ENCODE data around the gene C1orf105. TPM values are rescaled to one million over a fixed set of nuclear protein-coding genes. Genes with fewer than 3 reads are reported as not detected.

Gene C1orf105
- total and polyA plus RNA-seq, 2 of the 13 experiments (the other 11 are each of a cell fraction or from before 2014, with no cell fraction given) = 0.15 to 0.45 TPM

GRCh38 chr1:172449585-172450523, 29.4 kb downstream of the C1orf105 start (continued):
- TF ChIP-seq STAG1 (CRISPR knock-in tag; IDR thresholded peaks at IDR 0.05) (peak; percentile 84), ZMYM2 (CRISPR knock-in tag; IDR thresholded peaks at IDR 0.05) (0 out of 2 replicates have a peak, but pooled peaks have one; percentile 63), ARNTL (CRISPR knock-in tag; IDR thresholded peaks at IDR 0.05) (peak; percentile 47; the same call in 1 of the 2 replicates), SIX1 (CRISPR knock-in tag; IDR thresholded peaks at IDR 0.05; ENCODE audit: borderline replicate concordance) (no peak), MED1 (CRISPR knock-in tag; IDR thresholded peaks at IDR 0.05) (peak; percentile 14), TCF7L2 (IDR thresholded peaks at IDR 0.05; ENCODE audit: low read depth, low read length) (no peak), NRL (CRISPR knock-in tag; IDR thresholded peaks at IDR 0.05; ENCODE audit: borderline replicate concordance) (no peak), YY1 (IDR thresholded peaks at IDR 0.05; ENCODE audit: insufficient read depth, insufficient replicate concordance, low read depth, low read length) (peak; percentile 75), ERF (CRISPR knock-in tag; IDR thresholded peaks at IDR 0.05) (peak; percentile 64), ZNF777 (CRISPR knock-in tag; IDR thresholded peaks at IDR 0.05) (no peak), AHDC1 (CRISPR knock-in tag; IDR thresholded peaks at IDR 0.05; ENCODE audit: borderline replicate concordance) (no peak)
- TF ChIP-seq, protein P1, sequence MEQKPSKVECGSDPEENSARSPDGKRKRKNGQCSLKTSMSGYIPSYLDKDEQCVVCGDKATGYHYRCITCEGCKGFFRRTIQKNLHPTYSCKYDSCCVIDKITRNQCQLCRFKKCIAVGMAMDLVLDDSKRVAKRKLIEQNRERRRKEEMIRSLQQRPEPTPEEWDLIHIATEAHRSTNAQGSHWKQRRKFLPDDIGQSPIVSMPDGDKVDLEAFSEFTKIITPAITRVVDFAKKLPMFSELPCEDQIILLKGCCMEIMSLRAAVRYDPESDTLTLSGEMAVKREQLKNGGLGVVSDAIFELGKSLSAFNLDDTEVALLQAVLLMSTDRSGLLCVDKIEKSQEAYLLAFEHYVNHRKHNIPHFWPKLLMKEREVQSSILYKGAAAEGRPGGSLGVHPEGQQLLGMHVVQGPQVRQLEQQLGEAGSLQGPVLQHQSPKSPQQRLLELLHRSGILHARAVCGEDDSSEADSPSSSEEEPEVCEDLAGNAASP (CRISPR knock-in tag; IDR thresholded peaks at IDR 0.05; ENCODE audit: borderline replicate concordance) = no peak
- TF ChIP-seq, protein P2, sequence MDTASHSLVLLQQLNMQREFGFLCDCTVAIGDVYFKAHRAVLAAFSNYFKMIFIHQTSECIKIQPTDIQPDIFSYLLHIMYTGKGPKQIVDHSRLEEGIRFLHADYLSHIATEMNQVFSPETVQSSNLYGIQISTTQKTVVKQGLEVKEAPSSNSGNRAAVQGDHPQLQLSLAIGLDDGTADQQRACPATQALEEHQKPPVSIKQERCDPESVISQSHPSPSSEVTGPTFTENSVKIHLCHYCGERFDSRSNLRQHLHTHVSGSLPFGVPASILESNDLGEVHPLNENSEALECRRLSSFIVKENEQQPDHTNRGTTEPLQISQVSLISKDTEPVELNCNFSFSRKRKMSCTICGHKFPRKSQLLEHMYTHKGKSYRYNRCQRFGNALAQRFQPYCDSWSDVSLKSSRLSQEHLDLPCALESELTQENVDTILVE (CRISPR knock-in tag; IDR thresholded peaks at IDR 0.05) = no peak
- TF ChIP-seq, protein P3, sequence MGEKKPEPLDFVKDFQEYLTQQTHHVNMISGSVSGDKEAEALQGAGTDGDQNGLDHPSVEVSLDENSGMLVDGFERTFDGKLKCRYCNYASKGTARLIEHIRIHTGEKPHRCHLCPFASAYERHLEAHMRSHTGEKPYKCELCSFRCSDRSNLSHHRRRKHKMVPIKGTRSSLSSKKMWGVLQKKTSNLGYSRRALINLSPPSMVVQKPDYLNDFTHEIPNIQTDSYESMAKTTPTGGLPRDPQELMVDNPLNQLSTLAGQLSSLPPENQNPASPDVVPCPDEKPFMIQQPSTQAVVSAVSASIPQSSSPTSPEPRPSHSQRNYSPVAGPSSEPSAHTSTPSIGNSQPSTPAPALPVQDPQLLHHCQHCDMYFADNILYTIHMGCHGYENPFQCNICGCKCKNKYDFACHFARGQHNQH (CRISPR knock-in tag; IDR thresholded peaks at IDR 0.05) = no peak
- TF ChIP-seq, protein P4, sequence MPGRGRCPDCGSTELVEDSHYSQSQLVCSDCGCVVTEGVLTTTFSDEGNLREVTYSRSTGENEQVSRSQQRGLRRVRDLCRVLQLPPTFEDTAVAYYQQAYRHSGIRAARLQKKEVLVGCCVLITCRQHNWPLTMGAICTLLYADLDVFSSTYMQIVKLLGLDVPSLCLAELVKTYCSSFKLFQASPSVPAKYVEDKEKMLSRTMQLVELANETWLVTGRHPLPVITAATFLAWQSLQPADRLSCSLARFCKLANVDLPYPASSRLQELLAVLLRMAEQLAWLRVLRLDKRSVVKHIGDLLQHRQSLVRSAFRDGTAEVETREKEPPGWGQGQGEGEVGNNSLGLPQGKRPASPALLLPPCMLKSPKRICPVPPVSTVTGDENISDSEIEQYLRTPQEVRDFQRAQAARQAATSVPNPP (CRISPR knock-in tag; IDR thresholded peaks at IDR 0.05) = 0 out of 2 replicates have a peak, but pooled peaks have one; percentile 26

All from HepG2 (cell line).